OCI-LY3 (cell line): ENCODE data around the gene ZBTB43.

ENCODE experiments used
- H2AFZ ChIP-seq: fragments of 200-600, 300-600 bp; shearing (Covaris generic); 2 replicates; pipeline ENCODE4 v1.6.0; 2014; ENCODE audit warnings: antibody characterized with exemption, low read depth, low read length
- H3K27ac ChIP-seq: fragments of 200-600, 300-600 bp; sonication (generic); 2 replicates; pipeline ENCODE4 v1.5.1; 2014; ENCODE audit warnings: mild to moderate bottlenecking, low read length, moderate library complexity, mixed read lengths
- H3K27me3 ChIP-seq: fragments of 200-600, 300-600 bp; sonication (generic); 2 replicates; pipeline ENCODE4 v1.6.1; 2014; ENCODE audit warnings: low read depth, low read length, mixed read lengths
- H3K36me3 ChIP-seq: fragments of 200-600, 300-600 bp; sonication (generic); replicated peaks from 2 replicates; pipeline ENCODE3; 2014; ENCODE audit warnings: low read depth, low read length, mixed read lengths
- H3K4me1 ChIP-seq: fragments of 300-600, 200-600 bp; sonication (generic); 2 replicates; pipeline ENCODE4 v1.6.1; 2014; ENCODE audit warnings: low read length, mixed read lengths
- H3K4me2 ChIP-seq: fragments of 200-600, 300-600 bp; sonication (generic); 2 replicates; pipeline ENCODE4 v1.6.1; 2014; ENCODE audit warnings: low read length, mixed read lengths
- H3K4me3 ChIP-seq: fragments of 300-600, 200-600 bp; sonication (generic); 2 replicates; pipeline ENCODE4 v1.5.1; 2014; ENCODE audit warnings: antibody characterized with exemption, mild to moderate bottlenecking, low read length, moderate library complexity
- H3K79me2 ChIP-seq: fragments of 300-600, 200-600 bp; shearing (Covaris generic); 2 replicates; pipeline ENCODE4 v1.6.1; 2014; ENCODE audit warnings: mild to moderate bottlenecking, low read length, mixed read lengths
- H3K9ac ChIP-seq: fragments of 300-600, 200-600 bp; shearing (Covaris generic); 2 replicates; pipeline ENCODE4 v1.6.0; 2014; ENCODE audit warnings: mild to moderate bottlenecking, low read length, moderate library complexity
- H3K9me3 ChIP-seq: fragments of 200-600, 300-600 bp; shearing (Covaris generic); 2 replicates; pipeline ENCODE4 v1.6.1; 2014; ENCODE audit warnings: low read length, mixed read lengths; ENCODE audit not compliant: insufficient read depth
- H4K20me1 ChIP-seq: fragments of 200-600, 300-600 bp; sonication (generic); 2 replicates; pipeline ENCODE4 v1.6.1; 2016; ENCODE audit warnings: low read length, mixed read lengths; ENCODE audit not compliant: insufficient read depth
- CTCF ChIP-seq: fragments of 200-600, 300-600 bp; sonication (generic); IDR thresholded peaks from 2 replicates; pipeline ENCODE4 v1.5.1; 2014; ENCODE audit warnings: antibody characterized with exemption, low read length, low read depth
- EZH2phosphoT487 ChIP-seq: fragments of 200-600 bp; shearing (Covaris generic); IDR thresholded peaks from 2 replicates; pipeline ENCODE4 v1.6.1; 2018; ENCODE audit warnings: antibody characterized with exemption, mixed run types, low read depth

The ZBTB43 gene

DNA sequence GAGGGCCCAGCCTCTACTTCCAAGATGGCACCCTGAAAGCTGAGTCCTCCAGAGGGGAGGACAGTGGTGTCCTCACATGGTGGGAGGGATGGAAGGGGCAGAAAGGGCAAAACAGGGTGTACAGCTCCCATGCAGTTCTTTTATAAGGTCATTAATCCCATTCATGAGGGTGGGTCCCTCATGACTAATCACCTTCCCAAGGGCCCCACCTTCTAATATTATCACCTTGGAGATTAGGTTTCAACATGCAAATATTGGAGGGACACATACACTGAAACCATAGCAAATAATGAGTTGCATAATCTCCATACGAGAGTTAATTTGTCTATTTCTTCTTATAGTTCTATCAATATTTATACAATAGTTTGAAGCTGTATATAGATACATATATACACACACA, 5.8 kb upstream of the ZBTB43 start:
- no peaks in the 10 kb centered on the region for H3K79me2 ChIP-seq
- no peaks in the 10 kb centered on the region for H3K4me1 ChIP-seq
- no peak overlapping the region for H3K27ac ChIP-seq
- no peak overlapping the region for H2AFZ ChIP-seq
- no peaks in the 10 kb centered on the region for H4K20me1 ChIP-seq
- no peaks in the 10 kb centered on the region for H3K36me3 ChIP-seq
- no peak for TF ChIP-seq CTCF
- TF ChIP-seq EZH2phosphoT487 = no peak
- H3K27me3 ChIP-seq = no peaks in the 10 kb centered on the region
- H3K9ac ChIP-seq = no peak overlapping the region
- H3K4me2 ChIP-seq = no peak overlapping the region
- no peaks in the 10 kb centered on the region for H3K9me3 ChIP-seq
- no peak overlapping the region for H3K4me3 ChIP-seq

GRCh38 chr9:126802318-126803059, 2.4 kb upstream of the ZBTB43 start:
- H2AFZ ChIP-seq = no peak overlapping the region
- H3K79me2 ChIP-seq = peaks cover 26% of the 10 kb centered on the region
- H3K36me3 ChIP-seq = no peaks in the 10 kb centered on the region
- H3K9ac ChIP-seq = no peak overlapping the region
- no peaks in the 10 kb centered on the region for H3K9me3 ChIP-seq
- H3K4me1 ChIP-seq = peaks cover 9% of the 10 kb centered on the region
- TF ChIP-seq CTCF (no peak), EZH2phosphoT487 (no peak)
- no peak overlapping the region for H3K4me3 ChIP-seq
- no peak overlapping the region for H3K27ac ChIP-seq
- peaks cover 9% of the 10 kb centered on the region; the same call in 1 of the 2 replicates for H4K20me1 ChIP-seq
- no peak overlapping the region for H3K4me2 ChIP-seq
- H3K27me3 ChIP-seq = no peaks in the 10 kb centered on the region

DNA sequence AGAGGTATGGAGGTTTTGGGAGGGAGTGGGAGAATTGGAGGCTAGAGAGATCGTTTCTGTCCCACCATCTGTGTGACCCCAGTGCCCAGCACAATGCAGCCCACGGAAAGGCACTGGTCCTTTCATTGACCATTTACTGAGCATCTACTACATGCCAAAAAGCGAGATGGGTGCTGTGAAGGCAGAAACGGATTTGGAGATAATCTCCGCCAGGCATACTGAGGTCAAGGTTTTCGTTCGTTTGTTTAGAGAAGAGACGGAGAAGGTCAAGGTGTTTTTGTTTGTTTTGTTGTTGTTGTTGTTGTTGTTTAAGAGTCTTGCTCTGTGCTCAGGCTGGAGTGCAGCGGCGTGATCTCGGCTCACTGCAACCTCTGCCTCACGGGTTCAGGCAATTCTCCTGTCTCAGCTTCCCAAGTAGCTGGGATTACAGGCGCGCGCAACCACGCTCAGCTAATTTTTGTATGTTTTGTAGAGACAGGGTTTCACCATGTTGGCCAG, 593 bp upstream of the ZBTB43 start:
- H3K27ac ChIP-seq = peak overlapping the region; percentile 26; the same call in 1 of the 2 replicates
- H3K4me2 ChIP-seq = peak overlapping the region; percentile 84
- H4K20me1 ChIP-seq = peaks cover 9% of the 10 kb centered on the region; the same call in 1 of the 2 replicates
- H3K27me3 ChIP-seq = no peaks in the 10 kb centered on the region
- peak overlapping the region; percentile 66 for H3K9ac ChIP-seq
- peak overlapping the region; percentile 97 for H2AFZ ChIP-seq
- H3K79me2 ChIP-seq = peaks cover 37% of the 10 kb centered on the region
- peak overlapping the region; percentile 90 for H3K4me3 ChIP-seq
- no peak for TF ChIP-seq CTCF
- no peak for TF ChIP-seq EZH2phosphoT487
- no peaks in the 10 kb centered on the region for H3K9me3 ChIP-seq
- peaks cover 2% of the 10 kb centered on the region for H3K36me3 ChIP-seq
- H3K4me1 ChIP-seq = peaks cover 9% of the 10 kb centered on the region

GRCh38 chr9:126805554-126806262, 868 bp downstream of the ZBTB43 start:
- peak overlapping the region; percentile 94 for H3K4me2 ChIP-seq
- H4K20me1 ChIP-seq = peaks cover 9% of the 10 kb centered on the region; the same call in 1 of the 2 replicates
- H2AFZ ChIP-seq = no peak overlapping the region
- H3K79me2 ChIP-seq = peaks cover 42% of the 10 kb centered on the region
- peaks cover 9% of the 10 kb centered on the region for H3K4me1 ChIP-seq
- H3K36me3 ChIP-seq = peaks cover 5% of the 10 kb centered on the region
- H3K9ac ChIP-seq = peak overlapping the region; percentile 74
- H3K27ac ChIP-seq = peak overlapping the region; percentile 29; the same call in 1 of the 2 replicates
- no peaks in the 10 kb centered on the region for H3K9me3 ChIP-seq
- H3K27me3 ChIP-seq = no peaks in the 10 kb centered on the region
- peak overlapping the region; percentile 90 for H3K4me3 ChIP-seq
- no peak for TF ChIP-seq EZH2phosphoT487
- TF ChIP-seq CTCF = no peak
